NCI-H524 treated with DMSO at 0.1 percent for 48 hours (cell line): ENCODE data around the gene MARCHF9.

ENCODE experiments used
- DNase-seq: peaks from one replicate; lab custom pipeline; 2025; lab: John Stamatoyannopoulos, UW

Gene MARCHF9

DNA sequence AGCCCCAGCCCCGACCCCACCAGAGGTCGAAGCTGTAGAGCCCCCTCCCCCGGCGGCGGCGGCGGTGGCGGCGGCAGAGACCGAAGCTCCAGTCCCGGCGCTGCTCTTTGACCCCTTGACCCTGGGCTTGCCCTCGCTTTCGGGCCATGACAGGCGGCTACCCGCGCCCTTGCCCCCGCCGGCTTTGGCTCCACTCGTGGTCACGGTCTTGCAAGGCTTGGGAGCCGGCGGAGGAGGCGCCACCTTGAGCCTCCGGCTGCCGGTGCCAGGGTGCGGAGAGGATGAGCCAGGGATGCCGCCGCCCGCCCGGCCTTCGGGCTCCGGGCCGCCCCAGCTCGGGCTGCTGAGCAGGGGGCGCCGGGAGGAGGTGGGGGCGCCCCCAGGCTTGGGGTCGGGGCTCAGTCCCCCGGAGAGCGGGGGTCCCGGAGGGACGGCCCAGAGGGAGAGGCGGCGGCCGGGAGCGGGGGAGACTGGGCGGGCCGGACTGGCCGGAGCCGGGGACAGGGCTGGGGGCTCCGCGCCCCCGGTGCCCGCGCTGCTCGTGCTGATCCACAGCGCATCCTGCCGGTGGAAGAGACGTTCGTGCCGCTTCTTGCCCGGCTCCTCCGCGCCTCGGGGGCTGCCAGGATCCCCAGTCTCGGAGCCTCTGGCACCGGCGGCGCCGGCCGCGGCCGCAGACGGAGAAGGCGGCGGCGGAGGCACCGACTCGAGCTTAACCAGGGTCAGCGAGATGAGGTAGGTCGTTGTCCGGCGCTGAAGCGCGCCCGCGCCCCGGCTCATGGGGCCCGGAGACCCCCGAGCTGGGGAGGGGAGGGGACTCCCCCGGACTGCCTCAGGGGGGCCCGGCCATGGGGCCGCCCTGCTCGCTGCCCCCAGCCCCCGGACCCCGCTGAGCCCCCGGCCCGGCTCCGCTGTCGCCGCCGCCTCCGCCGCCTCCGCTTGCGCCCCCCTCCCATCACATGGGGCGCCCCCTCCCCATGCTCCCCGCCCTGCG is 17.1 kb upstream of the MARCHF9 start:
- no peak for DNase-seq

GRCh38 chr12:57738661-57739237 is 16.2 kb upstream of the MARCHF9 start, which contains the start of gene AGAP2:
AGAP2 (minus strand) TSS chr12:57738742; CDS start chr12:57738246, 496 bp downstream.
- DNase-seq = no peak

GRCh38 chr12:57739387-57739786 is 15.5 kb upstream of the MARCHF9 start:
- DNase-seq = no peak

- DNase-seq = no peak
Measured at GRCh38 chr12:57739914-57740538, 14.9 kb upstream of the MARCHF9 start.

GRCh38 chr12:57740656-57741412 is 14.1 kb upstream of the MARCHF9 start:
- no peak for DNase-seq

DNA sequence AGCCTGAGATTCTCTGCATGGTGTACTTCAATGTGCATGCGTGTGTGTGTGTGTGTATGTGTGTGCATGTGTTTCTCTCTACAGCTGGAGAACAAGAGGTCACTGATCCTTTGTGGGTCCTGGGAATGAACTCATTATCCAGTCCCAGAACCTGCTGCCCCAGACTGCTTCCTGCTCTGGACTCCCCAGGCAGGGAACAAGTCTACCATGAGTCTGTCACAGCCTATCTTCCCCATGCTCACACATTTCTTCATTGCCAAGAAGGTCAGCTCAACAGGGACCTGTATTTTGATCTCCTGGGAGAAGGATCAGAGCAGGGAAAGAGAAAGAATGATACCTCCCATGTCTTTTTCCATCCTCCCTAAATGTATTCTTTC is 13.5 kb upstream of the MARCHF9 start:
- DNase-seq = no peak

DNA sequence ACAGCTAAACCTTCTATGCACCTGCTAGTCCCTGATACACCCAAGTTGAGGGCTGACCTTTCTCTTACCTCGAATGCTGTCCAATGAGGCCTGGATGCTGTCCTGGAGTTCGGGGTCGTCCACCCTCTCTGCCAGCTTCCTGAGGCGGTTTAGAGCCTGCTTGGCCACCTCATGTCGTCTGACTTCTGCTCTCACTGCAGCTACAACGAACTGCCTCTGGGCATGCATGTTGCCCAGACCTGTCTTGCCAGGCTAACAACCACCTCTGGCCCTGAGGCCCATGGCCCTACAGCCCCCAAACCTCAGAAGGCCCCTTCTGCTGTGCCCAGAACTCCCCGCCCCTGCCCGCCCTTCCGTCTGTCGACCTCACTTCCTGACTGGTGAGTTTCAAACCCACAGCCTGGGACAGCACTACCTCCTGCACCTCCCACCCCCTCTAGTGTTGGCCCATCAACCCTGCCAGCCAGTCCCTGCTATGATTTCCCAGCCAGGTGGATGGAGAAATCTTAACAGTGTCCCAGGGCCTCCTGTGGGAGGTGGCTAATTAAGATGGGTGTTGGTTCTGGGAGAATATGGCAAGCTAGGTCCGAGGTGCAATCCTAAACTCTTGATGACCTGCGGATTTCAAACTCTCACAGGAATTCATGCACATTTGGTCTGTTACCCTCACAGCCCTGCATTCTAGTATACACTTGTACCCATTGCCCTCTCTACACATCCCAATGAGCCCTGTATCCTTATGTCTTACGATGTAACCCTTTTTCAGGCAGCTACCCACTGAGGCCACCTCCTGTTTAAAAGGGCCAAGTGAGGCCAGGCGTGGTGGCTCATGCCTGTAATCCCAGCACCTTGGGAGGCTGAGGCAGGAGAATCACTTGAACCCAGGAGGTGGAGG is 12.8 kb upstream of the MARCHF9 start:
- no peak for DNase-seq

- no peak for DNase-seq
Measured at GRCh38 chr12:57743769-57744168, 11.1 kb upstream of the MARCHF9 start.

- DNase-seq = no peak
Measured at GRCh38 chr12:57744194-57744776, 10.6 kb upstream of the MARCHF9 start.

DNA sequence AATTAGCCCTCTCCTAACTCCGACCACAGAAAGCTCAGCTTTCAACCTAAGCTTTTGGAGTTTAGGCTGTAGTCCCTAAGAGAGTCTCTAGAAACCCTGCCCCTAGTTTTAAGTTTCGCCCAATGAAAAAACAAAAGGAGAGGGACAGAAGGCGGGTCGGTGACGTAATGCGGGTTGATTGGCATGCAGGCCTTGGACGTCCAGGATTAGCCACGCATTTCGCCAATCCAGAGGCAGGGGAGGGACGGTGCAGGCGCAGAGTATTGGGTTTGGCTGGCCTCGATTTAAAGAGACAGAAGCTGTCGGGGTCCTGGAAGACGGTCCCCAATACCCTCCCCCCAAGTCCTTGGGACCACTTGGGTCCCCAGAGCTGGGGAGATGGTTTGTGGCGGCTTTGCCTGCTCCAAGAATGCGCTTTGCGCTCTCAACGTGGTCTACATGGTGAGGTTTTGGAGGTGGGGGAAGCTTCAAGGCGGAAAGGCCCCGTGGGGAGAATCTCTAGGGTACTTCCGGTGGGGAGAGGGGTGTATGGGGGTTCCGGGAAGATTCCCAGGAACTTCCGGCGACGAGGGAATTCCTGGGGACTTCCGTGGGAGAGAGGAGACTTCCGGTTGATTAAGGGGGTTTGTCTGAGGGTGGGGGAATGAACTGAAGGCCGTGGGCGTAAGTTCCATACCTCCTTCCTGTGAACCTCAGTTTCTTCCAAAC is 10.0 kb upstream of the MARCHF9 start, which contains the start of gene TSPAN31:
Gene TSPAN31 (plus strand): TSS at position 263 of the 708 bp plus-strand sequence. CDS start 116 bp downstream, at position 379.
- peak; percentile 84 for DNase-seq

- no peak for DNase-seq
Measured at GRCh38 chr12:57745485-57745881, 9.4 kb upstream of the MARCHF9 start.

GRCh38 chr12:57746025-57746424 is 8.9 kb upstream of the MARCHF9 start:
- DNase-seq = no peak

GRCh38 chr12:57749061-57749460 is 5.8 kb upstream of the MARCHF9 start:
- DNase-seq = no peak

DNA sequence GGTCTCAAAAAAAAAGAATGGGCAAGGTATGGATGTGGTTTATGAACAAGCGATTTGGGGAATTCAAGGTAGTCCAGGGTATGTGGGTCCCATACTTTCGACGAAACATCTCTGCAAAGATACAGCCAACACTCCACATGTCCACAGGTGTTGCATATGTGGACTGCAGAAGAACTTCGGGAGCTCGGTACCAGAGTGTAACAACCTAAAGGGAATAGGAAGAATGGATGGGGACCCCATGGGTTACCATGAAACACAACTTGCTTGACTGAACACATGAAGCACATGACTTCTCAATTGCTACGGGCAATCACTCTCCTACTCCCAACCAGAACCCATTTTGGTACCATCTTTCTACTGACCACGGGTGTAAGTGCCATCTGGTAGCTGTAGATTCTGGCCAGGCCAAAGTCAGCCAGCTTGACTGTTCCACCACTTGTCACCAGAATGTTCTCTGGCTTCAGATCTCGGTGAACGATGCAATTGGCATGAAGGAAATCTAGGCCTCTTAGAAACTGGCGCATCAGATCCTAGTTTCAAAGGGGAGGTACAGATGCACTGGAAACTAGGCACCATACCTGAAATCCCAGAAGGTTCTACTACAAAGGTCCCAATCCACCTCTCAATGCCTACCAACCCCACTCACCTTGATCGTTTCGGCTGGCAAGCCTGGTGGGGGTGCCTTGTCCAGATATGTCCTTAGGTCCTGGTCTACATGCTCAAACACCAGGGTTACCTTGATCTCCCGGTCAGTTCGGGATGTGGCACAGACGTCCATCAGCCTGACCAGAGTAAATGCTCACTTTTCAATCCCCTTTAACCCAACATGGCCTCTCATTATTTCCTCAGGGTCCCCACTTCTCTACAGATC is 4.1 kb upstream of the MARCHF9 start:
- no peak for DNase-seq

DNA sequence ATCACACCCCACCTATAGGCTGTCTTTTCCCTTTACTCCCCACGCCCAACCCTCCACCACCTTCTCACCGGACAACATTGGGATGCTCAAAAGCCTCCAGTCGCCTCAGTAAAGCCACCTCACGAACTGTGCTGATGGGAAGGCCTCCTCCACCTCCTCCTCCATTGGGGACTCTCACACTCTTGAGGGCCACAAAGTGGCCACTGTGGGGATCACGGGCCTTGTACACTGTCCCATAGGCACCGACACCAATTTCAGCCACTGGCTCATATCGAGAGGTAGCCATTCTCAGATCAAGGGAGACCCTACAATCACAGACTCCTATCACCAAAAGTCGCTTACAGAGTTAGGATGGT is 3.5 kb upstream of the MARCHF9 start:
- no peak for DNase-seq

GRCh38 chr12:57751788-57752667 is 2.9 kb upstream of the MARCHF9 start, which contains the start of gene CDK4:
CDK4 (minus strand) TSS chr12:57752310; CDS start chr12:57751717, 593 bp downstream.
- peak; percentile 95 for DNase-seq

GRCh38 chr12:57752668-57753000 is 2.3 kb upstream of the MARCHF9 start:
- no peak for DNase-seq

- no peak for DNase-seq
Measured at GRCh38 chr12:57753756-57754337, 1.1 kb upstream of the MARCHF9 start.
